ENCODE results near the gene BPIFA3.

Gene BPIFA3

GRCh38 chr20:33267701-33268100 is 50.5 kb downstream of the BPIFA3 start:
- no peak for DNase-seq

- no peak for DNase-seq
Measured at GRCh38 chr20:33272155-33272873, 55.2 kb downstream of the BPIFA3 start.

GRCh38 chr20:33273117-33273851 is 56.1 kb downstream of the BPIFA3 start:
- no peak for DNase-seq

- DNase-seq: no peak
Measured at GRCh38 chr20:33275215-33275614, 58.1 kb downstream of the BPIFA3 start.

GRCh38 chr20:33275871-33276270 is 58.7 kb downstream of the BPIFA3 start:
- DNase-seq: no peak

- no peak for DNase-seq
Measured at GRCh38 chr20:33276303-33277113, 59.4 kb downstream of the BPIFA3 start.
